ENCODE results near the gene PHC2.

PHC2 gene

DNA sequence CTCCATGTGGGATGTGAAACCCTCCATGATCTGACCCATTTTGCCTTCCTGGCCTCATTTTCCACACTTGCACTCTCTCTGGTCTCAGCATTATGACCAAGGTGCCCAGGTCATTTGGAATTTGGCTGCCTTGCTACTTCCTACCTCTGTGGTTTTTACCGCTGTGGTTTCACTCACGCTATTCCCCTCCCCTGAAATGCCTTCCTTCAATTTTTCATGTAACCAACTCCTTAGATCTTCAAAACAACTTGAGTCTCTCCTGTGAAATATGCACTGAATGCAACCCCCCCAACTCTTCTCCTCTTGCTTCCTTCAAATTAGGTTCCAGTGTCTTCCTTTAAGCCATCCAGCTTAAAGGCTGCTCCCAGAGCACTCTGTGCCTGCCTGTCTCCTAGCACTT lies 50.1 kb downstream of the PHC2 start (continued):
- TF ChIP-seq ZNF239 (tag by site-specific recombination; IDR thresholded peaks at IDR 0.05) (no peak), ZBTB48 (tag by site-specific recombination; IDR thresholded peaks at IDR 0.05) (no peak), ZNF341 (tag by site-specific recombination; IDR thresholded peaks at IDR 0.05; ENCODE audit: low read depth) (no peak), ZNF211 (tag by site-specific recombination; IDR thresholded peaks at IDR 0.05; ENCODE audit: low read depth) (no peak), ZNF274 (IDR thresholded peaks at IDR 0.05; ENCODE audit: low read length) (no peak), ZNF274 (tag by site-specific recombination; IDR thresholded peaks at IDR 0.05; ENCODE audit: borderline replicate concordance) (no peak), ZNF426 (tag by site-specific recombination; IDR thresholded peaks at IDR 0.05) (no peak), ZNF132 (tag by site-specific recombination; IDR thresholded peaks at IDR 0.05; ENCODE audit: borderline replicate concordance) (no peak), RBAK (tag by site-specific recombination; IDR thresholded peaks at IDR 0.05) (no peak), ZNF501 (tag by site-specific recombination; IDR thresholded peaks at IDR 0.05) (no peak), HOXD13 (CRISPR knock-in tag; IDR thresholded peaks at IDR 0.05; ENCODE audit: borderline replicate concordance) (no peak), YY1 (tag by site-specific recombination; IDR thresholded peaks at IDR 0.05) (no peak), KLF7 (tag by site-specific recombination; IDR thresholded peaks at IDR 0.05; ENCODE audit: borderline replicate concordance) (no peak)

DNA sequence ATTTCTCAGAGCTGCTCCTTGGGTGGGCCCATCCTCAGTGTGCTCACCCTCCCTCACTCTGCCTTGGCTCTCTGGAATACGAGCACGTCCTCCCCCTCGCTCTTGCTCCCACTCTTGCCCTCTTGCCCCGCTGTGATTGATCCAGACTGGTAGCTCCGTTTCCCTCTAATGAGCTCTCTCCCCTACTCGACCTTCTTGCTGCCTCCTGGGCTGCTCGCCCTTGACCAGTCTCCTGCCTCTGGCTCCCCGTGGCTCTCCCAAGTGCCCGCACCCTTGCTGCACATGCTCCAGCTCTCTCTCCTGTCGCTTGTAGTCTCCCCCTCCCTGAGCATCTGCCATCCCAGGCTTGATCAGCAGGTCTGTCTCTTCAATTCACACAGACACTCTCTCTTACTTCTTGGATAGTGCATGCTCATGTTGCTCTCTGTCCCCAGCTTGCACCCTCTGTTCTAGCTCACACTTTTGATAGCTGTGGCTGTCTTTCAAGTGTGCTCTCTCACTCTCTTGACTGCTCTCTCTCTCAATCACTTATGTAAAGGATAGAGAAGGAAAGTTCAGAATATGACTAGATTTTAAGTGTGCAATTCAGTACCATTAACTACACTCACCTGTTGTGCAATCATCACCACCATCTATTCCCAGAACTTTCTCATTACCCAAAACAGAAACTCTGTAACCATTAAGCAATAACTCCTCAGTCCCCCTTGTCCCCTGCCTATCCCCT lies 51.1 kb downstream of the PHC2 start:
- TF ChIP-seq ZNF555 (tag by site-specific recombination; conservative IDR thresholded peaks at IDR 0.05), result no peak
- TF ChIP-seq ZNF394 (tag by site-specific recombination; IDR thresholded peaks at IDR 0.05; ENCODE audit: borderline replicate concordance), result no peak
- TF ChIP-seq EGR2 (tag by site-specific recombination; IDR thresholded peaks at IDR 0.05; ENCODE audit: low read depth), result peak; percentile 78
- no peak for TF ChIP-seq ZNF311 (tag by site-specific recombination; IDR thresholded peaks at IDR 0.05; ENCODE audit: borderline replicate concordance)
- TF ChIP-seq KLF16 (tag by site-specific recombination; IDR thresholded peaks at IDR 0.05), result no peak
- TF ChIP-seq ZFHX2 (tag by site-specific recombination; conservative IDR thresholded peaks at IDR 0.05), result peak; percentile 87
- peak; percentile 50; the same call in 1 of the 2 replicates for TF ChIP-seq SCRT2 (tag by site-specific recombination; IDR thresholded peaks at IDR 0.05)
- 0 out of 2 replicates have a peak, but pooled peaks have one; percentile 11 for TF ChIP-seq ZBTB17 (tag by site-specific recombination; IDR thresholded peaks at IDR 0.05)
- peak; percentile 16; the same call in 1 of the 2 replicates for TF ChIP-seq PRDM1 (tag by site-specific recombination; IDR thresholded peaks at IDR 0.05)
- Histone ChIP-seq H3K27ac (ENCODE audit: extremely low read depth, low read depth, low read length) (no peak overlapping the region), H3K4me3 (ENCODE audit: low read depth, low read length) (no peak overlapping the region), H3K9me3 (ENCODE audit: control insufficient read depth, insufficient read depth, low read depth, low read length) (no peaks in the 10 kb centered on the region), H3K36me3 (ENCODE audit: control insufficient read depth in 2 of 2, insufficient read depth in 1 of 2, low read length in 2 of 2) (no peaks in the 10 kb centered on the region), H3K4me1 (ENCODE audit: control insufficient read depth, insufficient read depth, low read length) (peaks cover 4% of the 10 kb centered on the region; the same call in 1 of the 2 replicates)
- ChIA-PET POLR2A (no interaction called here), CTCF (interaction anchor here (0.6 to 1.2 kb wide), 5 partner anchors 76 to 1265 kb away, joined by 3 to 9 read pairs (median 3); no protein-coding TSS in a partner anchor)

DNA sequence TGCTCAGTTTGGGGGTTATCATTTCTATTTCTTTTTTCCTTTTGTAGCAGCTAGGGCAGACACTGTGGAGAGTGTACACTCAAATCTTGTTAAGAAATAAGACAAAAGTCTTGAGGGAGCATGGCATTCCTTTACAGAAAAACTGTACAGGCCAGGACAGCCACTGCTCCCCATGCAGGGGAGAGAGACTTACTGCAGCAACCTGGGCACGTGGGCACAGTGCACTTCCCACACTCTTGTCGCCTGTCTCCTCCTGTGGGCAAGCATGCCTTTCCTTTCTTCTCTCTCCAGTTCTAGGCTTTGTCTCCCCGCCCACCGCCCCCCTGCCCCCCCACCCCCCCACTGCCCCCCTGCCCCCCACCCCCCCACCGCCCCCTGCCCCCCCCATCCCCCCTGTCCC lies 51.9 kb downstream of the PHC2 start:
- TF ChIP-seq KLF8 (tag by site-specific recombination; IDR thresholded peaks at IDR 0.05) (no peak), ZNF133 (tag by site-specific recombination; IDR thresholded peaks at IDR 0.05) (no peak), ZNF792 (tag by site-specific recombination; IDR thresholded peaks at IDR 0.05) (no peak), ZNF624 (tag by site-specific recombination; IDR thresholded peaks at IDR 0.05) (no peak), KLF9 (tag by site-specific recombination; IDR thresholded peaks at IDR 0.05; ENCODE audit: low read depth) (no peak), ZBTB1 (tag by site-specific recombination; IDR thresholded peaks at IDR 0.05) (no peak), ZNF623 (tag by site-specific recombination; IDR thresholded peaks at IDR 0.05) (no peak)
- TF ChIP-seq, protein P1, sequence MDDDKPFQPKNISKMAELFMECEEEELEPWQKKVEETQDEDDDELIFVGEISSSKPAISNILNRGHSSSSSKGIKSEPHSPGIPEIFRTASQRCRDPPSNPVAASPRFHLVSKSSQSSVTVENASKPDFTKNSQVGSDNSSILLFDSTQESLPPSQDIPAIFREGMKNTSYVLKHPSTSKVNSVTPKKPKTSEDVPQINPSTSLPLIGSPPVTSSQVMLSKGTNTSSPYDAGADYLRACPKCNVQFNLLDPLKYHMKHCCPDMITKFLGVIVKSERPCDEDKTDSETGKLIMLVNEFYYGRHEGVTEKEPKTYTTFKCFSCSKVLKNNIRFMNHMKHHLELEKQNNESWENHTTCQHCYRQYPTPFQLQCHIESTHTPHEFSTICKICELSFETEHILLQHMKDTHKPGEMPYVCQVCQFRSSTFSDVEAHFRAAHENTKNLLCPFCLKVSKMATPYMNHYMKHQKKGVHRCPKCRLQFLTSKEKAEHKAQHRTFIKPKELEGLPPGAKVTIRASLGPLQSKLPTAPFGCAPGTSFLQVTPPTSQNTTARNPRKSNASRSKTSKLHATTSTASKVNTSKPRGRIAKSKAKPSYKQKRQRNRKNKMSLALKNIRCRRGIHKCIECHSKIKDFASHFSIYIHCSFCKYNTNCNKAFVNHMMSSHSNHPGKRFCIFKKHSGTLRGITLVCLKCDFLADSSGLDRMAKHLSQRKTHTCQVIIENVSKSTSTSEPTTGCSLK (tag by site-specific recombination; IDR thresholded peaks at IDR 0.05), result no peak
- TF ChIP-seq, protein P2, sequence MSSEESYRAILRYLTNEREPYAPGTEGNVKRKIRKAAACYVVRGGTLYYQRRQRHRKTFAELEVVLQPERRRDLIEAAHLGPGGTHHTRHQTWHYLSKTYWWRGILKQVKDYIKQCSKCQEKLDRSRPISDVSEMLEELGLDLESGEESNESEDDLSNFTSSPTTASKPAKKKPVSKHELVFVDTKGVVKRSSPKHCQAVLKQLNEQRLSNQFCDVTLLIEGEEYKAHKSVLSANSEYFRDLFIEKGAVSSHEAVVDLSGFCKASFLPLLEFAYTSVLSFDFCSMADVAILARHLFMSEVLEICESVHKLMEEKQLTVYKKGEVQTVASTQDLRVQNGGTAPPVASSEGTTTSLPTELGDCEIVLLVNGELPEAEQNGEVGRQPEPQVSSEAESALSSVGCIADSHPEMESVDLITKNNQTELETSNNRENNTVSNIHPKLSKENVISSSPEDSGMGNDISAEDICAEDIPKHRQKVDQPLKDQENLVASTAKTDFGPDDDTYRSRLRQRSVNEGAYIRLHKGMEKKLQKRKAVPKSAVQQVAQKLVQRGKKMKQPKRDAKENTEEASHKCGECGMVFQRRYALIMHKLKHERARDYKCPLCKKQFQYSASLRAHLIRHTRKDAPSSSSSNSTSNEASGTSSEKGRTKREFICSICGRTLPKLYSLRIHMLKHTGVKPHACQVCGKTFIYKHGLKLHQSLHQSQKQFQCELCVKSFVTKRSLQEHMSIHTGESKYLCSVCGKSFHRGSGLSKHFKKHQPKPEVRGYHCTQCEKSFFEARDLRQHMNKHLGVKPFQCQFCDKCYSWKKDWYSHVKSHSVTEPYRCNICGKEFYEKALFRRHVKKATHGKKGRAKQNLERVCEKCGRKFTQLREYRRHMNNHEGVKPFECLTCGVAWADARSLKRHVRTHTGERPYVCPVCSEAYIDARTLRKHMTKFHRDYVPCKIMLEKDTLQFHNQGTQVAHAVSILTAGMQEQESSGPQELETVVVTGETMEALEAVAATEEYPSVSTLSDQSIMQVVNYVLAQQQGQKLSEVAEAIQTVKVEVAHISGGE (tag by site-specific recombination; conservative IDR thresholded peaks at IDR 0.05; ENCODE audit: low read depth), result no peak
- ChIA-PET POLR2A (no interaction called here), CTCF (interaction anchor here (1.1 kb wide), 1 partner anchor 92 kb away, joined by 3 read pairs; no protein-coding TSS in a partner anchor)
- Histone ChIP-seq H3K4me3 (ENCODE audit: low read depth, low read length) (no peak overlapping the region), H3K36me3 (ENCODE audit: control insufficient read depth in 2 of 2, insufficient read depth in 1 of 2, low read length in 2 of 2) (no peaks in the 10 kb centered on the region), H3K27ac (ENCODE audit: extremely low read depth, low read depth, low read length) (no peak overlapping the region), H3K4me1 (ENCODE audit: control insufficient read depth, insufficient read depth, low read length) (peaks cover 4% of the 10 kb centered on the region; the same call in 1 of the 2 replicates), H3K9me3 (ENCODE audit: control insufficient read depth, insufficient read depth, low read depth, low read length) (no peaks in the 10 kb centered on the region)
